Fibroblast of pulmonary artery (primary cell): ENCODE results near the gene MIER1.

ENCODE experiments used
- DNase-seq: peaks from one replicate; pipeline ENCODE4 v3.0.0-alpha.2; 2010; ENCODE audit warnings: low read depth
- H3K4me3 ChIP-seq: replicated peaks from 2 replicates; pipeline ENCODE4 v1.5.1; 2011; ENCODE audit warnings: low read depth, mild to moderate bottlenecking, control low read depth, low read length, moderate library complexity
- TF ChIP-seq, protein P1 (sequence below): IDR thresholded peaks from 2 replicates; pipeline ENCODE4 v1.5.1; 2011; ENCODE audit warnings: mild to moderate bottlenecking, control low read depth, low read length, inconsistent platforms; ENCODE audit errors: missing control alignments

The MIER1 gene

GRCh38 chr1:67005068-67005467 lies 80.3 kb downstream of the MIER1 start:
- DNase-seq: no peak
- no peak overlapping the region for H3K4me3 ChIP-seq
- TF ChIP-seq, protein P1, sequence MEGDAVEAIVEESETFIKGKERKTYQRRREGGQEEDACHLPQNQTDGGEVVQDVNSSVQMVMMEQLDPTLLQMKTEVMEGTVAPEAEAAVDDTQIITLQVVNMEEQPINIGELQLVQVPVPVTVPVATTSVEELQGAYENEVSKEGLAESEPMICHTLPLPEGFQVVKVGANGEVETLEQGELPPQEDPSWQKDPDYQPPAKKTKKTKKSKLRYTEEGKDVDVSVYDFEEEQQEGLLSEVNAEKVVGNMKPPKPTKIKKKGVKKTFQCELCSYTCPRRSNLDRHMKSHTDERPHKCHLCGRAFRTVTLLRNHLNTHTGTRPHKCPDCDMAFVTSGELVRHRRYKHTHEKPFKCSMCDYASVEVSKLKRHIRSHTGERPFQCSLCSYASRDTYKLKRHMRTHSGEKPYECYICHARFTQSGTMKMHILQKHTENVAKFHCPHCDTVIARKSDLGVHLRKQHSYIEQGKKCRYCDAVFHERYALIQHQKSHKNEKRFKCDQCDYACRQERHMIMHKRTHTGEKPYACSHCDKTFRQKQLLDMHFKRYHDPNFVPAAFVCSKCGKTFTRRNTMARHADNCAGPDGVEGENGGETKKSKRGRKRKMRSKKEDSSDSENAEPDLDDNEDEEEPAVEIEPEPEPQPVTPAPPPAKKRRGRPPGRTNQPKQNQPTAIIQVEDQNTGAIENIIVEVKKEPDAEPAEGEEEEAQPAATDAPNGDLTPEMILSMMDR: no peak

DNA sequence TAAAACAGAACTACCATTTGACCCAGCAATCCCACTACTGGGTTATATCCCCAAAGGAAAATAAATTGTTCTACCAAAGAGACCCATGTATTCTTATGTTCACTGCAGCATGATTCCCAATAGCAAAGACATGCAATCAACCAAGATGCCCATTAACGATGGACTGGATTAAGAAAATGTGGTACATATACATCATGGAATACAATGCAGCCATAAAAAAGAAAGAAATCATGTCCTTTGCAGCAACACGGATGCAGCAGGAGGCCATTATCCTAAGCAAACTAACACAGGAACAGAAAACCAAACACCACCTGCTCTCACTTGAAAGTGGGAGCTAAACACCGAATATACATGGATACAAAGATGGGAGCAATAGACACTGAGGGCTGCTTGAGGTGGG lies 85.0 kb downstream of the MIER1 start:
- H3K4me3 ChIP-seq: no peak overlapping the region
- DNase-seq: no peak
- TF ChIP-seq, protein P1: no peak

DNA sequence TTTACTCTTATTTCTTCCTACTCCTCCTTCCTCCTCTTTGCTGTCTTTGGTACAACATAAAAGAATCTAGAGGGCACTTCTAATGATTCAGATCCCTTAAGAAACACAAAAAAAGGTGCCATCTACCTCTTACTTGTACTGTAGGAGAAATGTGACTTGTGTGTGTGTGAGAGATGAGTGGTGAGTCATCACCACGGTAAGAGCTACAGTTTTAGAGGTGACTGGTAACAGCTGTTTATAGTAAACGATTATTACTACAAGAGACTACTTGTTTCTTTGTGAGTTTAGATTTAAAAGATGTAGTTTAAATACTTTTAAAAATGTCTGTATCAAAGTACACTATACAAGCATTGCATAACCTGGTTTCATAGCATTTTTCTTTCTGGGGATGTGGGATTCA lies 88.8 kb downstream of the MIER1 start:
- H3K4me3 ChIP-seq: no peak overlapping the region
- TF ChIP-seq, protein P1: no peak
- DNase-seq: peak; percentile 61

- no peak overlapping the region for H3K4me3 ChIP-seq
- DNase-seq: no peak
- TF ChIP-seq, protein P1: no peak
Measured at GRCh38 chr1:67018574-67018973, 93.8 kb downstream of the MIER1 start.

GRCh38 chr1:67019121-67019520 lies 94.3 kb downstream of the MIER1 start:
- TF ChIP-seq, protein P1: no peak
- no peak for DNase-seq
- H3K4me3 ChIP-seq: no peak overlapping the region

DNA sequence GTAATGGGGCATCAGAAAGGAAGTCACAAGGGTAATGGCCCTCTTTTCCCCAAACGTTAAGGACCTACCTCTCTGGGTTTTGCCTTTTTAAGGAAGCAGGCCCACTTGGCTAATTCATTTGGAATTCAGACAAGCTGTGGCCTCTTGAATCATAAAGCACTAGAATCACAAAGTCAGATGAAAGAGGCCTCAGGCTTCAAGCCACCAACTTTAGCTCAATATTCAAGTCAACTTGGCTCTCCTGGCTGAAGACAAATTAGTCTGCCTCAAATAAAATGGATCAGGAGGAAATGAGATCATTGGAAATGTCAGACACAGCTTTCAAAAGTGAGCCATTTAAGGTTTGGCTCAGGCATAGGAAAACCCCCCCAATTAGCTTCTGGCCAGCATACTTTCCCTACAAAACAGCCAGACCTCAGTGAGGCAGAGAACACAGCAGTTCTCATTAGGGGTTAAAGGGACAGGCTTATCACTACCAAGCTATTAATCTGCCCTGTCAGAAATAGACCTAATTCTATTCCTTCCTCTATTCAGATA lies 94.9 kb downstream of the MIER1 start:
- TF ChIP-seq, protein P1: no peak
- H3K4me3 ChIP-seq: no peak overlapping the region
- peak; percentile 74 for DNase-seq

- peak; percentile 60 for DNase-seq
- TF ChIP-seq, protein P1: no peak
- H3K4me3 ChIP-seq: no peak overlapping the region
Measured at GRCh38 chr1:67020304-67020703, 95.5 kb downstream of the MIER1 start.
